GM21576 (cell line): ENCODE measurements around the gene INO80B.
"Not testable (repeated sequence)": the region's sequence is repeated elsewhere in the genome, so short reads cannot be mapped to it uniquely, and the experiment has no call there.

Experiments
- ATAC-seq: cut with Tn5 transposase; IDR thresholded peaks from one replicate; pipeline ENCODE4 v1.9.1; 2021; ENCODE audit warnings: mild to moderate bottlenecking, moderate library complexity; ENCODE audit not compliant: unreplicated experiment

INO80B gene

DNA sequence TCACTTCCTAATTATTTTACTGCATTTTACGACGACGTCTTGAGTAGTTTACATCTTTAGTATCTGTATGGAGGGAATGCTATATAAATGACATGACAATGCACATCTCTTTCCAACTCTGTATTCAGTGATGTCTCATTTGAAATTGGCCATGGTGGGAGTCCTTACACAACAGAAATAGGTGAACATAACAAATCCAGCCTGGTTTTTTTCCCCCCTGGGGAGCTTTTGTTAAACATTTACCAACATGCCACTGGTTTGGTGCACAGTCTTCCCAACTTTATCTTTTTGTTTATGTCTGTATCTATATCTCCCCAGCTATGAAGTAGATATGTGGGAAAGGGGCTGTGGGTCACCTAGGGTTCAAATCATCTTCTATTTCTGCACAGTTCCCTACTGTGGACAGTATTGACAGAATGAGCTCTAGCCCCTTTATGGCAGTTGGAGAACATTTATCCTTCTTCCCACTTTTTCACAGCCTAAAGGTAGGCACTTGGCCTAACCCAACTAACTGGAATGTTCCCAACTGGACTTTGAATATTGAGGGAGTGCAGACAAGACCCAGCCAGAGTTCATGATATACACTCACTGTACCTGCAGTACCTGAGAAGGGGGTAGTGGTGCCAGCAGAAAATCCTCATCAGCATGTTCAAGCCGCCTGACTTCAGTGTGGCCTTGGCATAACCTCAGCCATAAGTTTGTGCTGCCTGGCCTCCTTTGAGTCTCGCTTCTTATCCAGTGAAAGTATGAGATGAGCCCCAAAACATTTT, 7.5 kb upstream of the INO80B start:
- ATAC-seq: no peak

DNA sequence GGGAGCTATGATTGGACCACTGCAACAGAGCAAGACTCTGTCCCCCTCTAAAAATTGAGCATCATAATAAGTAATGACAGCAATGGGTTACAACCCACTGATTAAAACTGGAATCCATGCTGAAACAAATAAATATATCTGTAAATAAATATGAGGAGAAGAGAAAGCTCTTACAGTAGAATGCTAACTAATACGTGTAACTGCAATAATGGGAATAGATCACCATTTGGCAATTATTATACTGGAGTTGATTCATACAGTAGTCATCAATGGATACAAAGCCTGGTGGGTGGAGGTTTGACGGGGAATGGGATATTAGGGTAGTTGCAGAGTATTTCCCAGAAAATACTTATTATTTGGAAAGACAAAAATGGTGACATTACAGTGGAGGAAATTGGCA, 6.1 kb upstream of the INO80B start:
- no peak for ATAC-seq

DNA sequence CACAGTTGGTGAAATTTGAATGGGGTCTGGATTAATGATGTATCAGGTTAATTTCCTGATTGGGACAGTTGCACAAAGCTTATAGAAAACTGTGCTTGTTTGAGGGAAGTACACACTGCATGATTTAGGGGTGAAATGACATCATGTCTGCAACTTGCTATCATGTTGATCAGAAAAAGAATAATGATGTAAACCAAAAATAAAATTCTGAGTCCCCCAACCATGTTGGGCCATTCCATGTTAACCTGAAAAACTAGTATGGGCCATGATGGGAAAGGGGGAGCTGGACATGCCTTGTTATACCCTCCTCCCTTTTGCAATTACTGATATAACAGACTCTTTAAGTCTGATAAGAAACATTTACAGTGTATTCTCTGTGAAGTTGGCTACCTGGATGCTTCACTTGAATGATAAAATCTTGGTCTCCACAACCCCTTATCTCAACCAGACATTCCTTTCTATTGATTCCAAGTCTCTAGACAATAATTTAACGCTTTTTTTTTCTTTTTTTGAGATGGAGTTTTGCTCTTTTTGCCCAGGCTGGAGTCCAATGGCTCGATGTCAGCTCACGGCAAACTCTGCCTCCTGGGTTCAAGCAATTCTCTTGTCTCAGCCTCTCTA, 4.2 kb upstream of the INO80B start:
- ATAC-seq: no peak

DNA sequence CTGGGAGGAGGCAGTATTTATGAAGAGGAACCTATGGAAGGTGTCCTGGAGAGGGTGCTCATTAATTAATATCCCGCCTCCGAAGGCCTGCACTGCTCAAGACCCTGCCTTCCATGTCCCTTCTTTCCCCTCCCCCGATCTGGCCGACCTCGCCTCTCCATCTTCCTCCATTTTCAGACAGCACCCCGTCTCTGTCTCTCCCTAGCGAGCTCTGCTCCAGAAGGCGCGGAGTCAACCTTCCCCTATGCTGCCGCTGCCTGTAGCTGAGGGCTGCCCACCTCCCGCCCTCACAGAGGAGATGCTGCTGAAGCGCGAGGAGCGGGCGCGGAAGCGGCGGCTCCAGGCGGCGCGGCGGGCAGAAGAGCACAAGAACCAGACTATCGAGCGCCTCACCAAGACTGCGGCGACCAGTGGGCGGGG, 2.3 kb downstream of the INO80B start:
- ATAC-seq: no peak

DNA sequence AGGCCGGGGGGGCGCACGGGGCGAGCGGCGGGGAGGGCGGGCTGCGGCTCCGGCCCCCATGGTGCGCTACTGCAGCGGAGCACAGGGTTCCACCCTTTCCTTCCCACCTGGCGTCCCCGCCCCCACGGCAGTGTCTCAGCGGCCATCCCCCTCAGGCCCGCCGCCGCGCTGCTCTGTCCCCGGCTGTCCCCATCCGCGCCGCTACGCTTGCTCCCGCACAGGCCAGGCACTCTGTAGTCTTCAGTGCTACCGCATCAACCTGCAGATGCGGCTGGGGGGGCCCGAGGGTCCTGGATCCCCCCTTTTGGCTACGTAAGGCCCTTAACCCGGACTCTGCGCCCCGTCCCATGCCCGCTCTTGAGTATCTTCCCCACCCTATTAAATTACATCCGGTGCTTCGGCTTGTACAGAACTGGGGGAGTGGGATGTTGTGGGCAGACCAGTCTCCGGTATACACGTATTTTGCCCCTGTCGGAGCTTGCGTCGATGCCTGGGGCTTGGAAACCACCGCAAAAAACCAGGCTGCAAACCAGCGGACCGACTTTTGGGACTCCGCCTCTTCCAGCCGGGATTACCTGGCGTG, 2.8 kb downstream of the INO80B start:
- ATAC-seq: peak; percentile 25

DNA sequence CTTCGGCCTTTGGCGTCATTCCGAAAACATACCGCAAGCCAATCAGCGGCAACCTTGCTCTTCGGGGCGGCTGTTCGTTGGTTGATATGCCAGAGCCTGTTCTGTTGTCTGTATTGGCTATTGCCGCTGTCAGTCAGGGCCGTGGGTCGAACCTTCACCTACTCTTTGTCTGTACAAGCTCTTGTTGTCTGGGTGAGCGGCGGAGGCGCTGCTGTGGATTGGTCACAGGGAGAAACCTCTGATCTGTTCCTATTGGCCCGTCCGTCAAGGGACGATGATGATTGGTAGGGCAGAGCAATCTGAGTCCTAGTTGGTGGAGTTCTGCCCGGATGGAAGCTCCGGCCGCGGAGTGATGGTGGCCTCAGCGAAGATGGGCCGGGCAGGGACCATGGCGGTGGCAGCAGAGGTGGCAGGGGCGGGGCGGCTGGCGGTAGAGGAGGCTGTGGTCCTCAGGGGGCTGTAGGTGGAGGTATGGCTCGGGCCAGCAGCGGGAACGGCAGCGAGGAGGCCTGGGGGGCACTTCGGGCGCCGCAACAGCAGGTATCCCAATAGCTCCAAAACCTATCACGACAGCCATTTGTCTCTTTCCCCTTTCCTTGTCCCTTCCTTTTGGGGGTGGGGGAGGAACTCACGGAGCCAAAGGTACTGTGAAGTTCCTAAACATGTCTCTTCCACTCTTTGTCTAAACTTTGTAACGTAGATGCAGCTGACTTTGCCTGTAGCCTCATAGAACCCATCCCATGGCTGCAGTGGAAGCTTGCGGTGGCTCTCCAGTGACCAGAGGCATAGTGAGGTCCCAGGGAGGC, 3.4 kb downstream of the INO80B start, which contains the start of gene WBP1:
Gene WBP1 (plus strand): TSS at position 307 of the 806 bp plus-strand sequence. CDS start 165 bp downstream, at position 472.
- peak; percentile 79 for ATAC-seq

DNA sequence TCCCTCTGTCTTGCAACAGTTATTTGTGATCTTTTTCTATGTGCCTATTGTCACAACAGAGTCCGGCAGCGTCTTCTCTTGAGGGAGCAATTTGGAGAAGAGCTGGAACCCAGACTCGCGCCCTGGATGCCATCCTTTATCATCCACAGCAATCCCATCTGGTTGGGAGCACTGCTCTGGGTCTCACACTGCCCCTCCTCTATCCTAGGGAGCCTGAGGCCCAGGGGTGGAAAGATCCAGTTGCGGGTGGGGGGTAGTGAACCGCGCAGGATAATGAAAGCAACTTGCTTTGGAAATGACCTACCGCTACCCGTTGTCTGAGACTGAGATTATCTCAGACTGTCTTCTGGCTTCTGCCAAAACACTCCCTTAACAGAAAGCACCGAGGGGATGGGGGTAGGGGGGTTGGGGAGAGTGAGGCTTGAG, 4.1 kb downstream of the INO80B start:
- ATAC-seq: no peak

DNA sequence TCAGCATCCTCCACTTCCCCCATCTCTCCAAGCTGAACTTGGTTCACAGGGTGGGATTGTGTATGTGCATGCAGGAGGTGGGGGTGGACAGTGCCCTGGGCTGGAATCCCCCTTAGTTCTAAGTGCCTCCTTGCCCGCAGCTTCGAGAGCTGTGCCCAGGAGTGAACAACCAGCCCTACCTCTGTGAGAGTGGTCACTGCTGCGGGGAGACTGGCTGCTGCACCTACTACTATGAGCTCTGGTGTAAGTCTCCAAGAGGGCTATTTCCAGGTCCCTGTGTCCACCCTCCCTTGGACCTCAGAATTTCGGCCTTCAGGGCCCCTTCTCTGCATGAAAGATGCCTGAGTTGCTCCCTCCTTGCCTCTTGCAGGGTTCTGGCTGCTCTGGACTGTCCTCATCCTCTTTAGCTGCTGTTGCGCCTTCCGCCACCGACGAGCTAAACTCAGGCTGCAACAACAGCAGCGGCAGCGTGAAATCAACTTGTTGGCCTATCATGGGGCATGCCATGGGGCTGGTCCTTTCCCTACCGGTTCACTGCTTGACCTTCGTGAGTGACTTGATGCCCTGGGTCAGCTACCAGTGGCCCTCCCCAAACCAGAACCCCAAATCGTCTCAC, 4.7 kb downstream of the INO80B start:
- not testable (repeated sequence) for ATAC-seq

DNA sequence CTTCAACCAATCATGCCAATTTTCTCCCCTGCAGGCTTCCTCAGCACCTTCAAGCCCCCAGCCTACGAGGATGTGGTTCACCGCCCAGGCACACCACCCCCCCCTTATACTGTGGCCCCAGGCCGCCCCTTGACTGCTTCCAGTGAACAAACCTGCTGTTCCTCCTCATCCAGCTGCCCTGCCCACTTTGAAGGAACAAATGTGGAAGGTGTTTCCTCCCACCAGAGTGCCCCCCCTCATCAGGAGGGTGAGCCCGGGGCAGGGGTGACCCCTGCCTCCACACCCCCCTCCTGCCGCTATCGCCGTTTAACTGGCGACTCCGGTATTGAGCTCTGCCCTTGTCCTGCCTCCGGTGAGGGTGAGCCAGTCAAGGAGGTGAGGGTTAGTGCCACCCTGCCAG, 5.3 kb downstream of the INO80B start:
- not testable (repeated sequence) for ATAC-seq

DNA sequence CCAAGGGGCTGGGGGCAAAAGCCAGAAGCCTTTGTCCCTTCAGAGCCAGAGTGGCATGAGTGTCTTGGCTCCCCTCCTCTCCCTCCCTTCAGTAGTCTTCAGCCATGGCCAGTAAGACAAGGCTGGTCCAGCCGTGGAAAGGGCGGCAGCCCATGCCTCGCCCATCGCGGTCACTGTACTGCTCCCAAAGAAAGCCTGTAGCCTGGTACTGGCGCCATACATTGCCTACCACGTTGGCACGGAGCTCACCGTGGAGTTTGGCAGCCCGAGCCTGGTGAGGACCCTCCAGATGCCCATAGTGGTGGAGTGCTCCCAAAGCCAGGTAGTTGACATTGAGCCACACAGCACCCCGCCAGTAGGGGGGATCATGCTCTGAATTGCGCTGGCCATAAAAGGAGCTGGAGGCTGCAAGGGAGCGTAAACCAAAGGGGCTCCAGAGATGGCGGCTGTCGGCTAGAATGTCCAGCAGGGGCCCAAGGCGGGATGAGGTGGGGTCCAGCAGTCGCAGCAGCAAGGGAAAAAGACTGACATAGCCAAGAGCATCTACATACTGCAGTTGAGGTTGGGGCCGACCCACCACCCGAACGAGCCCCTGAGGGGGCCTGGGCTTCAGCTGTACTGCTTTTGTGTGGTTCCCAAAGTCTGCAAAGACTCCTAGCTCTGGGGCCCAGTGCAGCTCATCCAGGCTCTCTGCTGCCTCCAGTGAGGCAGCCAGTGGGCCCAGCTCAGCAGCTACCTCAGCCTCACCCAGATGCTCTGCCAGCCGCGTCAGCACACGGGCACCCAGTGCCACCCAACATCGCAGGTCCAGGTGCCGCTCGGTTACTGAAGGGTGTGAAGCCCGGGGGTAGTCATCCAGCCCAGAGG, 6.5 kb downstream of the INO80B start:
- no peak for ATAC-seq

DNA sequence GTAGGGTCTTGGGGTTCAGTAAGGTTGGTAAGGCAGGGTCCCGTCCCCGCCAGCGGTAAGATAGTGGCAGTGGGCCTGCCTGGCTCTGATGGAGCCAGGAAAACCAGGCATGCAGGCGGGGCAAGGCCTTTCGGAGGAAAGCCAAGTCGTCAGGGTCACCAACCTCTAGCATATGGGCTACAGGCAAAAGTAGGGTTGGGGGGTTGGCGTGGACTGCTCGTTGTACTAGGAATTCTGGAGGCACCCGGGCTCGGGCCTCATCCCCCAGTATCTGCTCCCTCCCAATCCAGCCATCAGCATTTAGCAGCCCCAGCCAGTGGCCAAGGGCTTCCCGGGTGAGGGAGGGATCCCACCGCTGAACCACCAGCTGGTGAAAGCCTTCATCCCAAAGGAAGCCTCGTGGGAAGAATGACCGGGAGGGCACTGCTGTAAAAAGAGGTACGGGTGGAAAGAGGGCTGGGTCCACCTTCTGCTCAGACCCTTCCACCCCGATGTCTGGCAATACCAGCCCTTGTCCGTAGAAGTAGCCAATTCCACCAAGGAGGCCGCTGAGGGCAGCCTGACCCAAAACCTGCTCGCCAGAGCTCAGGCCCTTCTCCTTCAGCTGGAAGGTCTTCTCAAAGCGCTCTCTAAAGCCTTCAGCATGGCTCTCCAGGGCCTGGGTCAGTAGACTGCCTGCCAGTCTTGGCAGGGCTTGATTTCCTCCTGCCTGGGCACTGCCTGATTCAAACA, 7.3 kb downstream of the INO80B start:
- ATAC-seq: no peak

DNA sequence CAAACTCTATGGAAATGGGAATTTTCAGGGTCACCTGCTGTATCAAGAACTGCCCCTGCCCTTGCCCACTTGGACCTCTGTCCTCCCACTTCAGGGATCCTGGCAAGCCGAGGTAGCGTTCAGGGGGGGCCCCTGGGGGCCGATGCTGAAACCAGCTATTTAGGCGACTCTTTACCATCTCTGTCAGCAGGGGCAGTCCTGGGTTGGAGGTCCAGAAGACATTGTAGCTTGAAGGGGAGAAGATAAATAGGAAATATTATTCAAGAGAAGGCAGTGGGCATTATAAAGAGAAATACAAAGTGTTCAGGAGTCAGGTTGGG, 7.9 kb downstream of the INO80B start:
- no peak for ATAC-seq

DNA sequence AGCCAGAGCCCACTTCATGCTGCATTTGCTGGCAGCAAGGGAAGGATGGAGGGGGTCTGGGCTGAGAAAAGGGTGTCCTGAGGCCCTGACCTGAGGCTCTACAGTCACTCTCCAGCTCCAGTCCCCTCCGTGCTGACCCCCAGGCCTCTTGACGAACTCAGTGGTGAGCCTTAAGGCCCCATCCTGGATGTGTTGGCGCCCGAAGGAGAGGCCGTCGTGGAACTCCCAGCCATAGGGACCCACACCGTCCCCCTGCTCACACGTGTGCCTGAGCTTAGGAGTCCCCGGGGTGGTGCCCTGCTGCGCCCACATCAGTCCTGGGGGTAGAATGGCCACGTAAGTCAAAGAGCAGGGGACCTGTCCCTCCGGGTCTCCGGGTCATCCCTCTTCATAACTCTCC, 9.5 kb downstream of the INO80B start:
- ATAC-seq: peak; percentile 5

DNA sequence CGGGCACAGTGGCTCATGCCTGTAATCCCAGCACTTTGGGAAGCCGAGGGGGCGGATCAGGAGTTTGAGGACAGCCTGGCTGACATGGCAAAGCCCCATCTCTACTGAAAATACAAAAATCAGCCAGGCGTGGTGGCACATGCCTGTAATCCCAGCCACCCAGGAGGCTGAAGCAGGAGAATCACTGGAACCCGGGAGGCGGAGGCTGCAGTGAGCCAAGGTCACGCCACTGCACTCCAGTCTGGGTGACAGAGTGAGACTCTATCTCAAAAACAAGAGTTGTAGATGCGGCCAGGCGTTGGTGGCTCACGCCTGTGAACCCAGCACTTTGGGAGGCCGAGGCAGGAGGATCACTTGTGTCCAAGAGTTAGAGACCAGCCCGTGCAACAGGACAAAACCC, 15.9 kb downstream of the INO80B start:
- not testable (repeated sequence) for ATAC-seq

DNA sequence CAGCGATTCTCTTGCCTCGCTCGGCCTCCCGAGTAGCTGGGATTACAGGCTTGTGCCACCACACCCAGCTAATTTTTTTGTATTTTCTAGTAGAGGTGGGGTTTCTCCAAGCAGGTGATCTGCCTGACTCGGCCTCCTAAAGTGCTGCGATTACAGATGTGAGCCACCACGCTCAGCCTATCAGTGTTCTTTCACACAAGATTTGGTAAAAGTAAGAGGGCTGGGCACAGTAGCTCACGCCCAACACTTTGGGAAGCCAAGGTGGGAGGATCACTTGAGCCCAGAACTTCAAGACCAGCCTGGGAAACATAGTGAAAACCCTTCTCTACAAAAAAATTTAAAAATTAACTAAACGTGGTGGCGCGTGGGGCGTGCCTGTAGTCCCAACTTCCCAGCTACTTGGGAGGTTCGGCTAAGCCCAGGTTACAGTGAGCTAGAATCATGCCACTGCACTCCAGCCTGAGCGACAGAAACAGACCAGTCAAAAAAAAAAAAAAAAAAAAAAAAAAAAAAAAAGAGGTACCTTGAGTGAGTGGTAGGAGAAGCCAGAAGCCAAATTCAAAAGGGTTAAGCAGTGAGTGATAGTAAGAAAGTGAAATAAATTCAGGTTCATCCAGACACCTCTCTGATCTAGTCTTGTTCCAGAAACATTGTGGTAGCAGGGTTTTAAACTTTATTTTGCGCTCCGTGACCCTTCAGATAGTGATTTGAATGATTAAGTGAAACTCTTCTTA, 16.6 kb downstream of the INO80B start:
- ATAC-seq: no peak

DNA sequence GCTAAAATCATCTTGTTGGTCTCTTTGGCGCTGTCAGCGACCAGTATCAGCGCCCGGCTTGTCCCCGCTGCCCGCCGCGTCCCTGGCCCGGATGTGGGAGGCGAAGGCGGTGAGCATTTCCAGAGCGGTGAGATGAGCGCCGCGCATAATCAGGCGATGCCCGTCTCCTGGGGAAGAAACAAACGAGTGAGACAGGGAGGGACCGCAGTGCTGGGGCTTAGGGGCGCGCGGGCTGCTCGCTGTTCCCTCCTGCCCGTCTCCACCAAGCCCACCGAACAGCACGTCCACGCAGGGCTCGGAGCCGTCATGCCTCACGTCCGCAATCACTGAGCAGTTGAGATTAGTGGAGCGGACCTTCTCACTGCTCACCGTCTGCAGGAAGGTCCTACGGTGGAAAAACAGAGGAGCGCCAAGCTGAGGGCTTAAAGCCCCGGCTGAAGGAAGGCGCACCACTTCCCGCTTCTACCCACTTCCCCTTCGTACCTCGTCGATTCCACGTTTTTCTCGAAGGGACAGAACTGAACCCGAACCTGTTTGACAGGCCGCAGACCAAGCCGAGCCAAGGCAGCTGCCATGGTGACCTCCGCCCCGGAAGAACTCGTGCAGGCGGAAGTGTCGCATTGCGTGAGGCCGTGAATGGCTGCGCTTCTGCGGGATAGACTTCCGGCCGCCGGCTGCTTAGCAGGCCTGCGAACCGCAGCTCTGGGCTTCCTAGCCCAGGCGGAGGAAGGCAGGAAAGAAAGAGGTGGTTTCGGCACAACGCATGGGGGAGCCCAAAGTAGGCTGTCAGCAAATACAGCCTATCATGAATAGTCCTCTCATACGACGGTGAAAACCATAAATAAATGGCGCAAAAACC, 17.4 kb downstream of the INO80B start, which contains the start of gene MRPL53:
Gene MRPL53 (minus strand): TSS at position 595 of the 859 bp plus-strand sequence. CDS start 20 bp downstream, at position 575.
- peak; percentile 78 for ATAC-seq

DNA sequence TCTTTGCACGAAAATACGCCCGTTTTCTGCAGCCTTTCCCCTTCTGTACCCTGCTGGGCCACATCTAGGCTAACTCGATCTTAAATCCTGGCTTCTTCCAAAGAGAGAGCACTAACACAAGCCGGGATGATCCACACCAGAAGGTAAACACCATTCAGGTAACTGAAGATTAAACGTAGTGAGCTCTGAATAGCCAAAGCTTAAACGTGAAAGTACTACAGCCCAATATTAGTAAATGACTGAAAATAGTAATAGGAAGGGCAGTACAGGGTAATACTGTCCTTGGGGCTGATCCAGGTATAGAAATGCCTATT, 18.0 kb downstream of the INO80B start:
- no peak for ATAC-seq

DNA sequence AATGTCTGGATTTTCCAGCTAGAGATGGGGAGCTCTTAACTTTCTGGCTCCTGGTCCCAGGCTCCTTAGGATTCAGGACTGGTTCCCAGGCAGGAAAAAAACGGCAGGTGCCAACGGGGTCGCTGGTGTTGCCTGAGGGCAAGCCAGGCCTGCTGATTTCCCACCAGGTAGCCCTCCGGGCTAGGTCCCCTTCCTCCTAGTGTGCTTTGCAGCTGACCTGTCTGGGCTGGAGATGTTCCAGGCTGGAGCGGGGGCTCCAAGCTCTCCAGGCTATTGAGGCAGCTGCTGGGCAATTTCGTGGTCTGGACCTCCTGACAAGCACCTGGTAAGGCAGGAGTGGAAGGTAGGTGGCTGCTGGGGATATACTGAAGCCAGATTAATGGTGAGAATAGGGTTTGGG, 19.6 kb downstream of the INO80B start:
- ATAC-seq: no peak
